SK-N-SH (cell line): Measurements from ENCODE around the gene WDR7. TPM values are rescaled to one million over a fixed set of nuclear protein-coding genes. Genes with fewer than 3 reads are reported as not detected.

Source experiments
- CTCF ChIA-PET: fragments of 300-600, 350-600 bp; formaldehyde crosslinking; extraction: SDS; loops from one replicate; lab custom pipeline; 2021; lab: Yijun Ruan, JAX
- POLR2A ChIA-PET: fragments of 350-600 bp; sonication (Branson Sonifier 250); formaldehyde crosslinking; extraction: SDS; loops from one replicate; lab custom pipeline; 2020; ENCODE audit warnings: antibody characterized with exemption, inconsistent platforms; lab: Yijun Ruan, JAX
- DNase-seq: peaks from one replicate; pipeline ENCODE4 v3.0.0; 2012
- H2AFZ ChIP-seq: fragments of 200-600 bp; sonication (generic); 2 replicates; pipeline ENCODE4 v1.8.1; 2016; ENCODE audit warnings: antibody characterized with exemption, mild to moderate bottlenecking, low read depth
- H3F3A ChIP-seq: fragments of 200-600 bp; sonication (generic); replicated peaks from 2 replicates; pipeline ENCODE3; 2016; ENCODE audit warnings: antibody characterized with exemption, mild to moderate bottlenecking; ENCODE audit not compliant: insufficient read depth
- H3K27ac ChIP-seq, 2 experiments: fragments of 200-500 bp in 1 of 2; fragments of 200-600 bp in 1 of 2; sonication (Bioruptor generic) in 1 of 2; sonication (generic), shearing (Covaris generic) in 1 of 2; 2 replicates each; pipeline versions ENCODE4 v1.5.1 to v1.6.1; 2014 to 2016; ENCODE audit warnings: low read depth in 2 of 2, inconsistent platforms in 1 of 2, low read length in 1 of 2, mild to moderate bottlenecking in 1 of 2, mixed read lengths in 1 of 2
- H3K27me3 ChIP-seq: fragments of 200-600 bp; sonication (generic), shearing (Covaris generic); 2 replicates; pipeline ENCODE4 v1.6.1; 2016; ENCODE audit warnings: mixed run types; ENCODE audit not compliant: insufficient read depth
- H3K36me3 ChIP-seq, 2 experiments: fragments of 200-500 bp in 1 of 2; fragments of 200-600 bp in 1 of 2; sonication (Bioruptor generic) in 1 of 2; sonication (generic) in 1 of 2; replicated peaks in 1 of 2; 2 replicates each; pipeline versions ENCODE3 to v1.5.1; 2014 to 2016; ENCODE audit warnings: low read length in 1 of 2, mild to moderate bottlenecking in 1 of 2; ENCODE audit not compliant: insufficient read depth in 2 of 2, control insufficient read depth in 1 of 2
- H3K4me1 ChIP-seq, 2 experiments: fragments of 200-500 bp in 1 of 2; fragments of 200-600 bp in 1 of 2; sonication (Bioruptor generic) in 1 of 2; sonication (generic), shearing (Covaris generic) in 1 of 2; 2 replicates each; pipeline versions ENCODE4 v1.5.1 to v1.6.1; 2014 to 2016; ENCODE audit warnings: low read depth in 1 of 2, low read length in 1 of 2, mixed run types in 1 of 2; ENCODE audit not compliant: insufficient read depth in 2 of 2, control insufficient read depth in 1 of 2
- H3K4me2 ChIP-seq: fragments of 200-600 bp; sonication (generic), shearing (Covaris generic); 2 replicates; pipeline ENCODE4 v1.6.1; 2017; ENCODE audit warnings: mixed run types
- H3K4me3 ChIP-seq, 2 experiments: fragments of 200-500 bp in 1 of 2; fragments of 200-600 bp in 1 of 2; sonication (Bioruptor generic) in 1 of 2; sonication (generic), shearing (Covaris generic) in 1 of 2; 2 replicates each; pipeline versions ENCODE4 v1.5.1 to v1.8.1; 2014 to 2016; ENCODE audit warnings: low read depth in 2 of 2, inconsistent platforms in 1 of 2, low read length in 1 of 2, mild to moderate bottlenecking in 1 of 2, mixed read lengths in 1 of 2, moderate library complexity in 1 of 2
- H3K79me2 ChIP-seq: fragments of 200-600 bp; sonication (generic); 2 replicates; pipeline ENCODE4 v1.8.1; 2017; ENCODE audit warnings: mild to moderate bottlenecking; ENCODE audit not compliant: insufficient read depth
- H3K9ac ChIP-seq: fragments of 200-600 bp; sonication (generic); 2 replicates; pipeline ENCODE4 v1.6.1; 2017; ENCODE audit warnings: mixed run types
- H3K9me2 ChIP-seq: fragments of 200-600 bp; sonication (generic); 2 replicates; pipeline ENCODE4 v1.6.1; 2017; ENCODE audit warnings: mixed run types
- H3K9me3 ChIP-seq: fragments of 200-600 bp; sonication (generic); 2 replicates; pipeline ENCODE4 v1.6.1; 2017; ENCODE audit warnings: mixed run types, mild to moderate bottlenecking, moderate library complexity
- H4K20me1 ChIP-seq: fragments of 200-600 bp; sonication (generic); 2 replicates; pipeline ENCODE4 v1.6.1; 2017; ENCODE audit warnings: mild to moderate bottlenecking, mixed run types; ENCODE audit not compliant: insufficient read depth
- ELF1 ChIP-seq: IDR thresholded peaks from 2 replicates; pipeline ENCODE4 v1.4.0; 2012
- EP300 ChIP-seq, 2 experiments: IDR thresholded peaks; 2 replicates each; pipeline versions ENCODE4 v1.4.0 to v1.6.1; 2012; ENCODE audit warnings: borderline replicate concordance in 1 of 2, low read depth in 1 of 2, low read length in 1 of 2
- EZH2phosphoT487 ChIP-seq: fragments of 200-600 bp; sonication (generic); IDR thresholded peaks from 2 replicates; pipeline ENCODE4 v1.6.1; 2017; ENCODE audit warnings: low read depth, mixed run types, mild to moderate bottlenecking, antibody characterized with exemption, moderate library complexity, borderline replicate concordance
- FOSL2 ChIP-seq: IDR thresholded peaks from 2 replicates; pipeline ENCODE4 v1.4.0; 2012; ENCODE audit warnings: low read depth, mild to moderate bottlenecking, moderate library complexity, borderline replicate concordance
- FOXJ3 ChIP-seq: sonication (generic); formaldehyde crosslinking; IDR thresholded peaks from 2 replicates; pipeline ENCODE4 v1.5.1; 2020; ENCODE audit warnings: mild to moderate bottlenecking, missing genetic modification reagents
- FOXM1 ChIP-seq: IDR thresholded peaks from 2 replicates; pipeline ENCODE4 v1.4.0; 2012; ENCODE audit warnings: low read depth, mild to moderate bottlenecking
- GABPA ChIP-seq: IDR thresholded peaks from 2 replicates; pipeline ENCODE4 v1.4.0; 2012; ENCODE audit warnings: low read depth, mild to moderate bottlenecking
- JUND ChIP-seq: IDR thresholded peaks from 2 replicates; pipeline ENCODE4 v1.4.0; 2012
- MEF2A ChIP-seq: IDR thresholded peaks from 2 replicates; pipeline ENCODE4 v1.4.0; 2012; ENCODE audit warnings: low read depth, borderline replicate concordance
- NFIC ChIP-seq: IDR thresholded peaks from 2 replicates; pipeline ENCODE4 v1.4.0; 2012; ENCODE audit warnings: borderline replicate concordance
- NRF1 ChIP-seq: IDR thresholded peaks from 2 replicates; pipeline ENCODE4 v1.6.1; 2012; ENCODE audit warnings: low read depth, mild to moderate bottlenecking, low read length
- POLR2AphosphoS5 ChIP-seq: IDR thresholded peaks from 2 replicates; pipeline ENCODE4 v1.6.1; 2012; ENCODE audit warnings: low read depth, low read length
- RAD21 ChIP-seq: IDR thresholded peaks from 2 replicates; pipeline ENCODE4 v1.6.1; 2012; ENCODE audit warnings: mild to moderate bottlenecking, low read length
- RCOR1 ChIP-seq: fragments of 150-350 bp; IDR thresholded peaks from 2 replicates; pipeline ENCODE4 v1.6.1; 2017; ENCODE audit warnings: antibody characterized with exemption, low read length
- RFX5 ChIP-seq: IDR thresholded peaks from 2 replicates; pipeline ENCODE4 v1.6.1; 2012; ENCODE audit warnings: mild to moderate bottlenecking, improper control_type of control experiment, low read length
- SIN3A ChIP-seq: IDR thresholded peaks from 2 replicates; pipeline ENCODE4 v1.6.1; 2012; ENCODE audit warnings: low read depth, mild to moderate bottlenecking, low read length, moderate library complexity, borderline replicate concordance
- TAF1 ChIP-seq: IDR thresholded peaks from 2 replicates; pipeline ENCODE4 v1.6.1; 2012; ENCODE audit warnings: low read depth, mild to moderate bottlenecking, low read length, moderate library complexity, borderline replicate concordance
- TCF12 ChIP-seq: IDR thresholded peaks from 2 replicates; pipeline ENCODE4 v1.4.0; 2012
- TEAD4 ChIP-seq: IDR thresholded peaks from 2 replicates; pipeline ENCODE4 v1.4.0; 2012; ENCODE audit warnings: mild to moderate bottlenecking, borderline replicate concordance; ENCODE audit not compliant: insufficient read depth
- WGBS: methylation state at CpG from one replicate; pipeline ENCODE4 v1.1.6; 2017; ENCODE audit warnings: low lambda C conversion rate; 5-methylcytosine and 5-hydroxymethylcytosine counted together
- polyA plus RNA-seq, 3 experiments: library from polyadenylated mRNA; depleted of rRNA; stranded (reverse); fragments of >200 nt; gene quantifications; 2 replicates each; pipeline ENCODE4 v1.2.3, GENCODE V29; 2012
- TF ChIP-seq, protein P1 (sequence below): fragments of 150-350 bp; IDR thresholded peaks from 2 replicates; pipeline ENCODE4 v1.6.1; 2016; ENCODE audit warnings: mild to moderate bottlenecking, low read depth, low read length
- TF ChIP-seq, protein P2 (sequence below): IDR thresholded peaks from 2 replicates; pipeline ENCODE4 v1.4.0; 2012; ENCODE audit warnings: low read depth, borderline replicate concordance
- TF ChIP-seq, protein P3 (sequence below): fragments of 150-350 bp; IDR thresholded peaks from 2 replicates; pipeline ENCODE4 v1.6.1; 2017; ENCODE audit warnings: antibody characterized with exemption, low read length, low read depth, borderline replicate concordance
- TF ChIP-seq, protein P4 (sequence below): IDR thresholded peaks from 2 replicates; pipeline ENCODE4 v1.4.0; 2012; ENCODE audit warnings: low read depth, borderline replicate concordance
- TF ChIP-seq, protein P5 (sequence below): fragments of 200-600 bp; sonication (generic); IDR thresholded peaks from 2 replicates; pipeline ENCODE4 v1.6.1; 2017; ENCODE audit warnings: antibody characterized with exemption, mild to moderate bottlenecking, moderate library complexity
- TF ChIP-seq, protein P6 (sequence below): IDR thresholded peaks from 2 replicates; pipeline ENCODE4; 2012

WDR7 gene
- polyA plus RNA-seq, 1 of the 3 experiments (the other 2 are of a cell fraction): 4.1 TPM

DNA sequence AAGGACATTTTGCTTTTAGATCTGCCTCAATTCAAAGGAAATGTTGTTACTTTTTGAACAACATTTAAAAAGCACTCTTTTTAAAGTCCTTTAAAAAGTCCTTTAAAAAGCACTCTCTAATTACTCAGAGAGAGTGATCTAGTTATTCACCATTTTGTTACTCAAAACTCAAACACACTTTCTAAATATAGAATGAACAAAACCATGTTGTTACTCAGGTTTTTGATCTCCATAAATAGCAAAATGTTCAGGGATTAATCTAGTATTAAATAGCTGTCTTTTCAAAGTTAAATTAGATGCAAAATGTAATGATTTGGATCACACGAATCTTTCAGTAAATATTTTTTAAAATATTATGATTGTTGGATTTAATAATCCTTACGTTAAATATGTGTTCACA lies 352.2 kb downstream of the WDR7 start (continued):
- TF ChIP-seq FOXJ3 (CRISPR knock-in tag) (no peak), FOXM1 (no peak), RAD21 (no peak), TEAD4 (no peak)

DNA sequence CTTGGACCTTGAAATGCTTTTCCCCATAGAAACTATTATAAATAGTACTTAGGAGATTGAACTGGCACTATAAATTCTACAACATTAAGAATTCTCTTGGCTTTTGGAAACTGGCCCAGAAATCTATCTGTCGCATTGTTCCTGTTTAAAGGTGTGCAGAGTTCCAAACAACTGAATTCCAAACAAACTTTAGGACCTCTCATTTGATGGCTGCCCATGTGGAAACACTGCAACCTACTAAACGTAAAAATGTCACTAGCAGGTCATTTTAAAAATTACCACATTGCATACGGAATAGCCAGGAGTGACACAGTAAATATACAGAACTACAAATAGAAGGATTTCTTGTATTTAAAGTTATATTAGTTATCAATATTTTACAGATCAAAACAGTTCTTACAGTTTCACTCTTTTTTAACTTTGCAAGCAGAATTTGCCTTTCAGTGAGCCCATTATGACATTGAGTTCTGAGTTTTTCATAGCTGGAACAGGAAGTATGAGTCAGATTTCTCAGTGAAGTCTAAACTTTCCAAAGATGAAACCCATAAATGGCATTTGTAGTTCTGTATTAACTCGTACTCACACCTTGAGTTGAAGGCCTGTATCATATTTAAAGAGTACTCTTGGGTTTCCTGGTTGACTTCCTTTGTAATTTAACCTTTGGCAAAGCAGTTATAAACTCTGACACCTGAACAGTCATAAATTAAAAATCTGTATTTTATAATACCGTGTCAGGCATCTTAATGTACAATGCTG lies 353.4 kb downstream of the WDR7 start:
- POLR2A ChIA-PET: no interaction called here
- Histone ChIP-seq H2AFZ (peak overlapping the region; percentile 93), H3K27ac (peak overlapping the region; percentile 22 to 56; a peak in 3 of 4 replicates), H4K20me1 (no peaks in the 10 kb centered on the region), H3K4me3 (no peak overlapping the region), H3K9me2 (no peaks in the 10 kb centered on the region), H3K79me2 (no peaks in the 10 kb centered on the region), H3K4me2 (peak overlapping the region; percentile 57; the same call in 1 of the 2 replicates), H3K4me1 (peaks cover 3 to 39% of the 10 kb centered on the region in 2 experiments; a peak in 3 of 4 replicates), H3K36me3 (no peaks in the 10 kb centered on the region), H3K27me3 (no peaks in the 10 kb centered on the region), H3F3A (peaks cover 21% of the 10 kb centered on the region), H3K9me3 (no peaks in the 10 kb centered on the region), H3K9ac (no peak overlapping the region)
- WGBS: 53% methylated on average over 5 of the region's 5 CpGs
- no peak for DNase-seq
- CTCF ChIA-PET: no interaction called here
- TF ChIP-seq, protein P1, sequence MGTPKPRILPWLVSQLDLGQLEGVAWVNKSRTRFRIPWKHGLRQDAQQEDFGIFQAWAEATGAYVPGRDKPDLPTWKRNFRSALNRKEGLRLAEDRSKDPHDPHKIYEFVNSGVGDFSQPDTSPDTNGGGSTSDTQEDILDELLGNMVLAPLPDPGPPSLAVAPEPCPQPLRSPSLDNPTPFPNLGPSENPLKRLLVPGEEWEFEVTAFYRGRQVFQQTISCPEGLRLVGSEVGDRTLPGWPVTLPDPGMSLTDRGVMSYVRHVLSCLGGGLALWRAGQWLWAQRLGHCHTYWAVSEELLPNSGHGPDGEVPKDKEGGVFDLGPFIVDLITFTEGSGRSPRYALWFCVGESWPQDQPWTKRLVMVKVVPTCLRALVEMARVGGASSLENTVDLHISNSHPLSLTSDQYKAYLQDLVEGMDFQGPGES: no peak
- TF ChIP-seq JUND (peak; percentile 75), FOXM1 (no peak), GABPA (no peak; the same call in 1 of the 2 replicates), ELF1 (peak; percentile 10; the same call in 1 of the 2 replicates), FOSL2 (peak; percentile 77), POLR2AphosphoS5 (no peak), RCOR1 (no peak), SIN3A (no peak), TAF1 (no peak), EZH2phosphoT487 (no peak), EP300 (IDR thresholded peaks at IDR 0.05; ENCODE audit: borderline replicate concordance in 1 of 2, low read depth in 1 of 2, low read length in 1 of 2) (no peak), RFX5 (no peak), TCF12 (peak; percentile 40; the same call in 1 of the 2 replicates), NFIC (no peak), NRF1 (no peak), MEF2A (no peak)
- TF ChIP-seq, protein P2, sequence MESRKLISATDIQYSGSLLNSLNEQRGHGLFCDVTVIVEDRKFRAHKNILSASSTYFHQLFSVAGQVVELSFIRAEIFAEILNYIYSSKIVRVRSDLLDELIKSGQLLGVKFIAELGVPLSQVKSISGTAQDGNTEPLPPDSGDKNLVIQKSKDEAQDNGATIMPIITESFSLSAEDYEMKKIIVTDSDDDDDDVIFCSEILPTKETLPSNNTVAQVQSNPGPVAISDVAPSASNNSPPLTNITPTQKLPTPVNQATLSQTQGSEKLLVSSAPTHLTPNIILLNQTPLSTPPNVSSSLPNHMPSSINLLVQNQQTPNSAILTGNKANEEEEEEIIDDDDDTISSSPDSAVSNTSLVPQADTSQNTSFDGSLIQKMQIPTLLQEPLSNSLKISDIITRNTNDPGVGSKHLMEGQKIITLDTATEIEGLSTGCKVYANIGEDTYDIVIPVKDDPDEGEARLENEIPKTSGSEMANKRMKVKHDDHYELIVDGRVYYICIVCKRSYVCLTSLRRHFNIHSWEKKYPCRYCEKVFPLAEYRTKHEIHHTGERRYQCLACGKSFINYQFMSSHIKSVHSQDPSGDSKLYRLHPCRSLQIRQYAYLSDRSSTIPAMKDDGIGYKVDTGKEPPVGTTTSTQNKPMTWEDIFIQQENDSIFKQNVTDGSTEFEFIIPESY: no peak
- TF ChIP-seq, protein P3, sequence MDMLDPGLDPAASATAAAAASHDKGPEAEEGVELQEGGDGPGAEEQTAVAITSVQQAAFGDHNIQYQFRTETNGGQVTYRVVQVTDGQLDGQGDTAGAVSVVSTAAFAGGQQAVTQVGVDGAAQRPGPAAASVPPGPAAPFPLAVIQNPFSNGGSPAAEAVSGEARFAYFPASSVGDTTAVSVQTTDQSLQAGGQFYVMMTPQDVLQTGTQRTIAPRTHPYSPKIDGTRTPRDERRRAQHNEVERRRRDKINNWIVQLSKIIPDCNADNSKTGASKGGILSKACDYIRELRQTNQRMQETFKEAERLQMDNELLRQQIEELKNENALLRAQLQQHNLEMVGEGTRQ: no peak
- TF ChIP-seq, protein P4, sequence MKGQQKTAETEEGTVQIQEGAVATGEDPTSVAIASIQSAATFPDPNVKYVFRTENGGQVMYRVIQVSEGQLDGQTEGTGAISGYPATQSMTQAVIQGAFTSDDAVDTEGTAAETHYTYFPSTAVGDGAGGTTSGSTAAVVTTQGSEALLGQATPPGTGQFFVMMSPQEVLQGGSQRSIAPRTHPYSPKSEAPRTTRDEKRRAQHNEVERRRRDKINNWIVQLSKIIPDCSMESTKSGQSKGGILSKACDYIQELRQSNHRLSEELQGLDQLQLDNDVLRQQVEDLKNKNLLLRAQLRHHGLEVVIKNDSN: no peak
- TF ChIP-seq, protein P5, sequence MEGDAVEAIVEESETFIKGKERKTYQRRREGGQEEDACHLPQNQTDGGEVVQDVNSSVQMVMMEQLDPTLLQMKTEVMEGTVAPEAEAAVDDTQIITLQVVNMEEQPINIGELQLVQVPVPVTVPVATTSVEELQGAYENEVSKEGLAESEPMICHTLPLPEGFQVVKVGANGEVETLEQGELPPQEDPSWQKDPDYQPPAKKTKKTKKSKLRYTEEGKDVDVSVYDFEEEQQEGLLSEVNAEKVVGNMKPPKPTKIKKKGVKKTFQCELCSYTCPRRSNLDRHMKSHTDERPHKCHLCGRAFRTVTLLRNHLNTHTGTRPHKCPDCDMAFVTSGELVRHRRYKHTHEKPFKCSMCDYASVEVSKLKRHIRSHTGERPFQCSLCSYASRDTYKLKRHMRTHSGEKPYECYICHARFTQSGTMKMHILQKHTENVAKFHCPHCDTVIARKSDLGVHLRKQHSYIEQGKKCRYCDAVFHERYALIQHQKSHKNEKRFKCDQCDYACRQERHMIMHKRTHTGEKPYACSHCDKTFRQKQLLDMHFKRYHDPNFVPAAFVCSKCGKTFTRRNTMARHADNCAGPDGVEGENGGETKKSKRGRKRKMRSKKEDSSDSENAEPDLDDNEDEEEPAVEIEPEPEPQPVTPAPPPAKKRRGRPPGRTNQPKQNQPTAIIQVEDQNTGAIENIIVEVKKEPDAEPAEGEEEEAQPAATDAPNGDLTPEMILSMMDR: no peak
- TF ChIP-seq, protein P6, sequence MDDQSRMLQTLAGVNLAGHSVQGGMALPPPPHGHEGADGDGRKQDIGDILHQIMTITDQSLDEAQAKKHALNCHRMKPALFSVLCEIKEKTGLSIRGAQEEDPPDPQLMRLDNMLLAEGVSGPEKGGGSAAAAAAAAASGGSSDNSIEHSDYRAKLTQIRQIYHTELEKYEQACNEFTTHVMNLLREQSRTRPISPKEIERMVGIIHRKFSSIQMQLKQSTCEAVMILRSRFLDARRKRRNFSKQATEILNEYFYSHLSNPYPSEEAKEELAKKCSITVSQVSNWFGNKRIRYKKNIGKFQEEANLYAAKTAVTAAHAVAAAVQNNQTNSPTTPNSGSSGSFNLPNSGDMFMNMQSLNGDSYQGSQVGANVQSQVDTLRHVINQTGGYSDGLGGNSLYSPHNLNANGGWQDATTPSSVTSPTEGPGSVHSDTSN: peak; percentile 36; the same call in 1 of the 2 replicates
